ENCODE results near the gene TMEM86A.
"Not testable (repeated sequence)": the region's sequence is repeated elsewhere in the genome, so short reads cannot be mapped to it uniquely, and the experiment has no call there.

The TMEM86A gene

GRCh38 chr11:18672209-18672608 is 26.4 kb upstream of the TMEM86A start:
- not testable (repeated sequence) for H3K9me3 ChIP-seq (ENCODE audit: control insufficient read depth, low read length); H3K27me3 ChIP-seq (replicated peaks; ENCODE audit: control insufficient read depth, insufficient read depth, low read length, poor library complexity, severe bottlenecking); H3K4me1 ChIP-seq (ENCODE audit: control insufficient read depth, insufficient read depth, low read length, poor library complexity, severe bottlenecking); H3K36me3 ChIP-seq (ENCODE audit: control insufficient read depth, insufficient read depth, low read length); H3K4me3 ChIP-seq (ENCODE audit: insufficient read depth, low read depth, low read length, poor library complexity, severe bottlenecking)
- DNase-seq: peak; percentile 6 to 33 (median 15)
- peak overlapping the region; percentile 18 for H3K27ac ChIP-seq (ENCODE audit: insufficient read depth, low read length, poor library complexity, severe bottlenecking)

DNA sequence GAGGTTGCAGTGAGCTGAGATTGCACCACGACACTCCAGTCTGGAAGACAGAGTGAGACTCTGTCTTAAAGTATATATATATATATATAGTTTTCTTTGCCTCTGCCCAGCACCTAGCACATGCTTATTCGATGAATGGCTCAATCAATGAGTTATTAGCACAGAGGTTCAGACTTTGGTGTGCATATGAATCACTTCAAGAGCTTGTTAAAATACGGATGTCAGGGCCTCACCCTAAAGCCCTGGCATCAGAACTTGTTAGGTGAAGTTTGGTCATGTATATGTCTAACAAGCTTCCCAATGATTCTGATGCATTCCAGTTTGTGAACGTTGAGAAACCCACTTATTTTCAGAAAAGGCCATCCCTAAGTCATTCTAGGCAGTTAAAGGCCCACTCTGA is 21.8 kb upstream of the TMEM86A start:
- Histone ChIP-seq H3K4me3 (ENCODE audit: insufficient read depth, low read depth, low read length, poor library complexity, severe bottlenecking) (no peak overlapping the region), H3K27me3 (replicated peaks; ENCODE audit: control insufficient read depth, insufficient read depth, low read length, poor library complexity, severe bottlenecking) (no peaks in the 10 kb centered on the region), H3K4me1 (ENCODE audit: control insufficient read depth, insufficient read depth, low read length, poor library complexity, severe bottlenecking) (no peaks in the 10 kb centered on the region), H3K36me3 (ENCODE audit: control insufficient read depth, insufficient read depth, low read length) (no peaks in the 10 kb centered on the region), H3K27ac (ENCODE audit: insufficient read depth, low read length, poor library complexity, severe bottlenecking) (no peak overlapping the region), H3K9me3 (ENCODE audit: control insufficient read depth, low read length) (no peaks in the 10 kb centered on the region)
- no peak for DNase-seq

DNA sequence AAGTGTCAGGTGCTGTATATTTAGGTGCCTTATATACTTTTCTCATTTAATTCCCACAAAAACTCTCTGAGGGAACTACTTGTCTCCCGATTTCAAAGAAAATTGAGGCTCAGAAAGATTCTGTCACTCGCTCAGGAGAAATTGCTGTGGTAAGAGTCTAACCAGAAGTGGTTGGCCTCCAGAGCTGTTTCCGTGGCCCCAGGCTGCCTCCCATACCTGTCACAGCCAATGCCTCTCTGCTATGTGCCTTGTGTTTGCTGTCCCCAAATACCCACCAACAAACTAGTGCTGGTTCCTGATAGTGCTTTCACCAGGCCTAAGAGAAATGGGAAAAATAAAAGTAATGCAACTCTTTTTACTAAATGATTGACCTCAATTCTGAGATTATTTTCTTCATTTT is 21.0 kb upstream of the TMEM86A start:
- no peaks in the 10 kb centered on the region for H3K27me3 ChIP-seq (replicated peaks; ENCODE audit: control insufficient read depth, insufficient read depth, low read length, poor library complexity, severe bottlenecking)
- H3K9me3 ChIP-seq (ENCODE audit: control insufficient read depth, low read length): no peaks in the 10 kb centered on the region
- H3K27ac ChIP-seq (ENCODE audit: insufficient read depth, low read length, poor library complexity, severe bottlenecking): no peak overlapping the region
- DNase-seq: no peak
- H3K4me3 ChIP-seq (ENCODE audit: insufficient read depth, low read depth, low read length, poor library complexity, severe bottlenecking): no peak overlapping the region
- H3K4me1 ChIP-seq (ENCODE audit: control insufficient read depth, insufficient read depth, low read length, poor library complexity, severe bottlenecking): no peaks in the 10 kb centered on the region
- H3K36me3 ChIP-seq (ENCODE audit: control insufficient read depth, insufficient read depth, low read length): no peaks in the 10 kb centered on the region

GRCh38 chr11:18681949-18682348 is 16.6 kb upstream of the TMEM86A start:
- not testable (repeated sequence) for H3K27ac ChIP-seq (ENCODE audit: insufficient read depth, low read length, poor library complexity, severe bottlenecking); H3K36me3 ChIP-seq (ENCODE audit: control insufficient read depth, insufficient read depth, low read length); H3K9me3 ChIP-seq (ENCODE audit: control insufficient read depth, low read length); H3K4me3 ChIP-seq (ENCODE audit: insufficient read depth, low read depth, low read length, poor library complexity, severe bottlenecking); H3K4me1 ChIP-seq (ENCODE audit: control insufficient read depth, insufficient read depth, low read length, poor library complexity, severe bottlenecking); H3K27me3 ChIP-seq (replicated peaks; ENCODE audit: control insufficient read depth, insufficient read depth, low read length, poor library complexity, severe bottlenecking); DNase-seq

DNA sequence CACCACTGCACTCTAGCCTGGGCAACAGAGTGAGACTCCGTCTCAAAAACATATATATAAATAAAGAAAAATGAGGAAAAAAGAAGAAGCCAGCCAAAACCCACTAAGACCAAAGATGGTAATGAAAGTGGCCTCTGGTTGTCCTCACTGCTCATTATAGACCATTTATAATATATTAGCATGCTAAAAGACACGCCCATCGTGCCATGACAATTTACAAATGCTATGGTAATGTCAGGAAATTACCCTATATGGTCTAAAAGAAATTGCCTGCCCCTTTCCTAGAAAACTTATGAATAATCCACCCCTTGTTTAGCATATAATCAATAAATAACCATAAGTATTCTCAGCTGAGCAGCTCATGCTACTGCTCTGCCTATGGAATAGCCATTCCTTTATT is 16.1 kb upstream of the TMEM86A start:
- Histone ChIP-seq H3K36me3 (ENCODE audit: control insufficient read depth, insufficient read depth, low read length) (no peaks in the 10 kb centered on the region), H3K4me3 (ENCODE audit: insufficient read depth, low read depth, low read length, poor library complexity, severe bottlenecking) (no peak overlapping the region), H3K27me3 (replicated peaks; ENCODE audit: control insufficient read depth, insufficient read depth, low read length, poor library complexity, severe bottlenecking) (no peaks in the 10 kb centered on the region), H3K4me1 (ENCODE audit: control insufficient read depth, insufficient read depth, low read length, poor library complexity, severe bottlenecking) (no peaks in the 10 kb centered on the region), H3K9me3 (ENCODE audit: control insufficient read depth, low read length) (no peaks in the 10 kb centered on the region), H3K27ac (ENCODE audit: insufficient read depth, low read length, poor library complexity, severe bottlenecking) (no peak overlapping the region)
- no peak for DNase-seq

DNA sequence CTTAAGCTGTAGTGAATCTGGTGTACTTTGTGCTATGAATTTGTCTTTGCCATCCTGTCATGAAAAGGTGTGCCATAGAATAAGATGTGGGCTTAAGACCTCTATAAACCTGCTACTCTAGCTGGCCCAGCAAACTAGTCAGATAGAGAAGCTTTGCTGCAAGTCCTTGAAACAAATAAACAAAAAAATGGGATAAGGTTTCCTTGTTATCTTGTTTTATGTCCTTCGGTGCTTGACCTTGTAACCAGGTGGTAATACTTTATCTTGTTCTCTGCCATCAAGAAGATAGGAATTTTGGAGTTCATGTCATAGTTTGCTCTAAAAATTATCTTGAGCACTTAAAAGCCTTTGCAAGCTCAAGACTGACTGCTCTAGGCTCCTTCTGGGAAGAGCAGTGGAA is 14.3 kb upstream of the TMEM86A start:
- Histone ChIP-seq H3K4me1 (ENCODE audit: control insufficient read depth, insufficient read depth, low read length, poor library complexity, severe bottlenecking) (no peaks in the 10 kb centered on the region), H3K27me3 (replicated peaks; ENCODE audit: control insufficient read depth, insufficient read depth, low read length, poor library complexity, severe bottlenecking) (no peaks in the 10 kb centered on the region), H3K4me3 (ENCODE audit: insufficient read depth, low read depth, low read length, poor library complexity, severe bottlenecking) (no peak overlapping the region), H3K27ac (ENCODE audit: insufficient read depth, low read length, poor library complexity, severe bottlenecking) (no peak overlapping the region), H3K9me3 (ENCODE audit: control insufficient read depth, low read length) (no peaks in the 10 kb centered on the region), H3K36me3 (ENCODE audit: control insufficient read depth, insufficient read depth, low read length) (no peaks in the 10 kb centered on the region)
- no peak for DNase-seq

DNA sequence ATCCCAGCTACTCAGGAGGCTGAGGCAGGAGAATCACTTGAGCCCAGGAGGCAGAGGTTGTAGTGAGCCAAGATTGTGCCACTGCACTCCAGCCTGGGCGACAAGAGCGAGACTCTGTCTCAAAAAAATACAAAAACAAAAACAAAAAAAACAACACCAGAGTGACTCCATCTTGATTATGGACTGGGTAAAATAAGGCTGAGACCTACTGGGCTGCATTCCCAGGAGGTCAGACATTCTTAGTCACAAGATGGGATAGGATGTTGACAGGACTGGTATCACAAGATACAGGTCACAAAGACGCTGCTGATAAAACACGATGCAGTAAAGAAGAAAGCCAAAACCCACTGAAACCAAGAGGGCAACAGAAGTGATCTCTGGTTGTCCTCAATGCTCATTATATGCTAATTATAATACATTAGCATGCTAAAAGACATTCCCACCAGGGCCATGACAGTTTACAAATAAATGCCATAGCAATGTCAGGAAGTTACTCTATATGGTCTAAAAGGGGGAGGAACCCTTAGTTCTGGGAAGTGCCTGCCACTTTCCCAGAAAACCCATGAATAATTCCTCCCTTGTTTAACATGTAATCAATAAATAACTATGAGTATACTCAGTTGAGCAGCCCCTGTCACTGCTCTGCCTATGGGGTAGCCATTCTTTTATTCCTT is 7.0 kb upstream of the TMEM86A start:
- H3K36me3 ChIP-seq (ENCODE audit: control insufficient read depth, insufficient read depth, low read length); DNase-seq; H3K27ac ChIP-seq (ENCODE audit: insufficient read depth, low read length, poor library complexity, severe bottlenecking); H3K9me3 ChIP-seq (ENCODE audit: control insufficient read depth, low read length); H3K27me3 ChIP-seq (replicated peaks; ENCODE audit: control insufficient read depth, insufficient read depth, low read length, poor library complexity, severe bottlenecking); H3K4me3 ChIP-seq (ENCODE audit: insufficient read depth, low read depth, low read length, poor library complexity, severe bottlenecking); H3K4me1 ChIP-seq (ENCODE audit: control insufficient read depth, insufficient read depth, low read length, poor library complexity, severe bottlenecking): not testable (repeated sequence)

- no peaks in the 10 kb centered on the region for H3K36me3 ChIP-seq (ENCODE audit: control insufficient read depth, insufficient read depth, low read length)
- H3K27me3 ChIP-seq (replicated peaks; ENCODE audit: control insufficient read depth, insufficient read depth, low read length, poor library complexity, severe bottlenecking): no peaks in the 10 kb centered on the region
- H3K9me3 ChIP-seq (ENCODE audit: control insufficient read depth, low read length): no peaks in the 10 kb centered on the region
- no peak overlapping the region for H3K27ac ChIP-seq (ENCODE audit: insufficient read depth, low read length, poor library complexity, severe bottlenecking)
- H3K4me1 ChIP-seq (ENCODE audit: control insufficient read depth, insufficient read depth, low read length, poor library complexity, severe bottlenecking): no peaks in the 10 kb centered on the region
- no peak overlapping the region for H3K4me3 ChIP-seq (ENCODE audit: insufficient read depth, low read depth, low read length, poor library complexity, severe bottlenecking)
- no peak for DNase-seq
Measured at GRCh38 chr11:18692941-18693760, 5.4 kb upstream of the TMEM86A start.

- no peak for DNase-seq
- Histone ChIP-seq H3K4me3 (ENCODE audit: insufficient read depth, low read depth, low read length, poor library complexity, severe bottlenecking) (no peak overlapping the region), H3K4me1 (ENCODE audit: control insufficient read depth, insufficient read depth, low read length, poor library complexity, severe bottlenecking) (peaks cover 8% of the 10 kb centered on the region), H3K36me3 (ENCODE audit: control insufficient read depth, insufficient read depth, low read length) (no peaks in the 10 kb centered on the region), H3K27me3 (replicated peaks; ENCODE audit: control insufficient read depth, insufficient read depth, low read length, poor library complexity, severe bottlenecking) (no peaks in the 10 kb centered on the region), H3K27ac (ENCODE audit: insufficient read depth, low read length, poor library complexity, severe bottlenecking) (no peak overlapping the region), H3K9me3 (ENCODE audit: control insufficient read depth, low read length) (no peaks in the 10 kb centered on the region)
Measured at GRCh38 chr11:18696638-18697225, 1.8 kb upstream of the TMEM86A start.

DNA sequence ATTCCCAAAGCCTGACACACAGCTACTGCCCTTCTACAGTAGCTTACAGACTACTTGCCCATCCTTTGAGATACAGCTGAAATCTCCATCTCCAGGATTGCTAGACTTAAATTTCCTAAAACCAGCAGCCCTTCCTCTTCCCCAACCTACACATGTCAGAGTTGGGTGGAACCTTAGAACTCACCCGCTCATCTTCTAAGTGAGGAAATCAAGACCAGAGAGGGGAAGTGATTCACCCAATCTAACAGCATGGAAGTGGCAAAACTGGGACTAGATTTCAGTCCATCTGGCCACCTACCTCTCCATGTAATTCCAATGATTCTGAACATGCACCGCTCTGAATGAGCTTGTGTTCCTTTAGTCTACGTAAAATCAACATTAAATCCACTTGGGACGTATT is 1.0 kb upstream of the TMEM86A start:
- H3K9me3 ChIP-seq (ENCODE audit: control insufficient read depth, low read length): no peaks in the 10 kb centered on the region
- H3K4me3 ChIP-seq (ENCODE audit: insufficient read depth, low read depth, low read length, poor library complexity, severe bottlenecking): no peak overlapping the region
- H3K27ac ChIP-seq (ENCODE audit: insufficient read depth, low read length, poor library complexity, severe bottlenecking): peak overlapping the region; percentile 21
- H3K36me3 ChIP-seq (ENCODE audit: control insufficient read depth, insufficient read depth, low read length): no peaks in the 10 kb centered on the region
- peaks cover 8% of the 10 kb centered on the region for H3K4me1 ChIP-seq (ENCODE audit: control insufficient read depth, insufficient read depth, low read length, poor library complexity, severe bottlenecking)
- H3K27me3 ChIP-seq (replicated peaks; ENCODE audit: control insufficient read depth, insufficient read depth, low read length, poor library complexity, severe bottlenecking): no peaks in the 10 kb centered on the region
- no peak for DNase-seq

All from effector memory CD4-positive, alpha-beta T cell (primary cell).